H1 (cell line): ENCODE measurements around the gene CADPS. TPM values are rescaled to one million over a fixed set of nuclear protein-coding genes. Genes with fewer than 3 reads are reported as not detected.

ENCODE experiments used
- CTCF ChIA-PET: fragments of 300-600 bp; sonication (Branson Sonifier 250); formaldehyde crosslinking; loops from one replicate; lab custom pipeline; 2021; ENCODE audit not compliant: partially characterized antibody; lab: Charles Lee
- POLR2A ChIA-PET: fragments of 300-600 bp; sonication (Branson Sonifier 250); formaldehyde crosslinking; loops from one replicate; lab custom pipeline; 2021; ENCODE audit warnings: inconsistent platforms; ENCODE audit not compliant: partially characterized antibody; lab: Charles Lee
- DNase-seq, 2 experiments: peaks; one replicate each; pipeline versions ENCODE4 v3.0.0 to v3.0.0-alpha.2; 2010 to 2022; ENCODE audit warnings: low spot score in 2 of 2, low read depth in 1 of 2, mixed read lengths in 1 of 2
- FAIRE-seq: peaks from 2 replicates; lab custom pipeline; 2011; peaks lifted over from hg19 to GRCh38; lab: Jason Lieb, UNC
- H2AFZ ChIP-seq: 2 replicates; pipeline ENCODE4 v1.8.1; 2012; ENCODE audit warnings: low read length, inconsistent platforms
- H2AK5ac ChIP-seq: 2 replicates; pipeline ENCODE4 v1.6.1; 2013; ENCODE audit warnings: low read depth, low read length
- H2BK120ac ChIP-seq: replicated peaks from 2 replicates; pipeline ENCODE3; 2013; ENCODE audit warnings: low read depth, low read length, inconsistent platforms
- H2BK12ac ChIP-seq: 2 replicates; pipeline ENCODE4 v1.6.1; 2013; ENCODE audit warnings: low read depth, low read length
- H2BK15ac ChIP-seq: 2 replicates; pipeline ENCODE4 v1.6.1; 2013; ENCODE audit warnings: low read length
- H2BK20ac ChIP-seq: 2 replicates; pipeline ENCODE4 v1.6.1; 2013; ENCODE audit warnings: low read length
- H2BK5ac ChIP-seq: 2 replicates; pipeline ENCODE4 v1.6.1; 2013; ENCODE audit warnings: low read depth, low read length
- H3K14ac ChIP-seq: 2 replicates; pipeline ENCODE4 v1.6.1; 2013; ENCODE audit warnings: inconsistent platforms; ENCODE audit not compliant: insufficient read length
- H3K18ac ChIP-seq: 2 replicates; pipeline ENCODE4 v1.6.1; 2013; ENCODE audit warnings: low read length; ENCODE audit errors: extremely low read depth
- H3K23ac ChIP-seq: 2 replicates; pipeline ENCODE4 v1.6.1; 2013; ENCODE audit warnings: inconsistent platforms; ENCODE audit not compliant: insufficient read length
- H3K23me2 ChIP-seq: 2 replicates; pipeline ENCODE4 v1.6.1; 2013; ENCODE audit warnings: low read depth, low read length
- H3K27ac ChIP-seq: 2 replicates; pipeline ENCODE4 v1.6.1; 2011; ENCODE audit warnings: low read depth, low read length, inconsistent platforms
- H3K27me3 ChIP-seq, 4 experiments: replicated peaks in 1 of 4; 1 replicate in 1 of 4; 2 replicates in 3 of 4; pipeline versions ENCODE4 v1.6.1 to v1.8.1; 2011 to 2013; ENCODE audit warnings: low read length in 3 of 4, mild to moderate bottlenecking in 3 of 4, inconsistent platforms in 2 of 4, mixed read lengths in 2 of 4, moderate library complexity in 1 of 4; ENCODE audit not compliant: control insufficient read depth in 3 of 4, insufficient read depth in 3 of 4; ENCODE audit errors: extremely low read depth in 1 of 4
- H3K36me3 ChIP-seq, 4 experiments: 2 replicates each; pipeline versions ENCODE4 v1.6.1 to v1.8.1; 2011 to 2013; ENCODE audit warnings: mild to moderate bottlenecking in 4 of 4, low read length in 3 of 4, moderate library complexity in 2 of 4, control low read depth in 1 of 4, inconsistent platforms in 1 of 4; ENCODE audit not compliant: insufficient read depth in 4 of 4, control insufficient read depth in 2 of 4
- H3K4ac ChIP-seq: replicated peaks from 2 replicates; pipeline ENCODE3; 2013; ENCODE audit warnings: low read length, low read depth, mixed read lengths, inconsistent platforms; ENCODE audit not compliant: insufficient read length
- H3K4me1 ChIP-seq, 4 experiments: replicated peaks in 1 of 4; 1 replicate in 1 of 4; 2 replicates in 3 of 4; pipeline versions ENCODE4 v1.6.1 to v1.8.1; 2011 to 2013; ENCODE audit warnings: low read length in 3 of 4, inconsistent platforms in 2 of 4, mixed read lengths in 1 of 4; ENCODE audit not compliant: insufficient read depth in 4 of 4, control insufficient read depth in 3 of 4
- H3K4me2 ChIP-seq, 2 experiments: 2 replicates each; pipeline versions ENCODE4 v1.6.1 to v1.8.1; 2011 to 2013; ENCODE audit warnings: low read depth in 2 of 2, low read length in 2 of 2, control low read depth in 1 of 2, inconsistent platforms in 1 of 2, mild to moderate bottlenecking in 1 of 2; ENCODE audit not compliant: insufficient read depth in 1 of 2
- H3K4me3 ChIP-seq, 4 experiments: fragments of 200-600, 300-600 bp in 1 of 4; sonication (generic), shearing (Covaris generic), sonication (Bioruptor Twin) in 1 of 4; 2 replicates each; pipeline versions ENCODE4 v1.5.1 to v1.8.1; 2011 to 2016; ENCODE audit warnings: low read length in 4 of 4, low read depth in 3 of 4, control low read depth in 2 of 4, inconsistent platforms in 2 of 4, mild to moderate bottlenecking in 2 of 4, mixed read lengths in 1 of 4, moderate library complexity in 1 of 4; ENCODE audit not compliant: insufficient read depth in 2 of 4; ENCODE audit errors: extremely low read depth in 1 of 4
- H3K56ac ChIP-seq: replicated peaks from 2 replicates; pipeline ENCODE3; 2013; ENCODE audit warnings: low read depth, mild to moderate bottlenecking, mixed read lengths, low read length, inconsistent platforms; ENCODE audit not compliant: insufficient read length
- H3K79me1 ChIP-seq: 2 replicates; pipeline ENCODE4 v1.6.1; 2013; ENCODE audit warnings: low read depth, low read length, control low read depth
- H3K79me2 ChIP-seq, 2 experiments: 2 replicates each; pipeline versions ENCODE4 v1.6.1 to v1.8.1; 2012 to 2013; ENCODE audit warnings: low read length in 2 of 2, mild to moderate bottlenecking in 2 of 2, inconsistent platforms in 1 of 2; ENCODE audit not compliant: insufficient read depth in 2 of 2, control insufficient read depth in 1 of 2
- H3K9ac ChIP-seq, 4 experiments: replicated peaks in 1 of 4; 1 replicate in 1 of 4; 2 replicates in 3 of 4; pipeline versions ENCODE4 v1.6.1 to v1.8.1; 2011 to 2013; ENCODE audit warnings: low read depth in 3 of 4, low read length in 3 of 4, control low read depth in 2 of 4, mild to moderate bottlenecking in 2 of 4, moderate library complexity in 2 of 4, inconsistent platforms in 1 of 4; ENCODE audit errors: extremely low read depth in 1 of 4
- H3K9me3 ChIP-seq, 2 experiments: 2 replicates each; pipeline versions ENCODE4 v1.6.1 to v1.8.1; 2012 to 2013; ENCODE audit warnings: mild to moderate bottlenecking in 2 of 2, moderate library complexity in 2 of 2, control low read depth in 1 of 2, inconsistent platforms in 1 of 2, low read depth in 1 of 2, low read length in 1 of 2, mixed read lengths in 1 of 2; ENCODE audit not compliant: insufficient read depth in 2 of 2
- H4K20me1 ChIP-seq, 2 experiments: replicated peaks in 1 of 2; 2 replicates each; pipeline versions ENCODE3 to v1.8.1; 2011 to 2013; ENCODE audit warnings: inconsistent platforms in 2 of 2, low read length in 2 of 2, mild to moderate bottlenecking in 1 of 2; ENCODE audit not compliant: insufficient read depth in 2 of 2, control insufficient read depth in 1 of 2
- H4K5ac ChIP-seq: 2 replicates; pipeline ENCODE4 v1.6.1; 2013; ENCODE audit warnings: low read length, low read depth, mixed read lengths, inconsistent platforms; ENCODE audit not compliant: insufficient read length
- H4K8ac ChIP-seq: 2 replicates; pipeline ENCODE4 v1.8.0; 2013; ENCODE audit warnings: mild to moderate bottlenecking, moderate library complexity, low read length, inconsistent platforms; ENCODE audit not compliant: insufficient read depth; ENCODE audit errors: extremely low read depth
- H4K91ac ChIP-seq: replicated peaks from 2 replicates; pipeline ENCODE3; 2013; ENCODE audit warnings: low read length, mixed read lengths, inconsistent platforms; ENCODE audit not compliant: insufficient read length
- ATF3 ChIP-seq: IDR thresholded peaks from 2 replicates; pipeline ENCODE4 v1.6.1; 2011; ENCODE audit warnings: low read depth, mild to moderate bottlenecking, low read length; ENCODE audit not compliant: insufficient read depth
- CBX8 ChIP-seq: fragments of 300-800, 300-1000 bp; sonication (generic); IDR thresholded peaks from 2 replicates; pipeline ENCODE4 v1.7.1; 2016; ENCODE audit warnings: low read depth, low read length, borderline replicate concordance
- CTBP2 ChIP-seq: IDR thresholded peaks from 2 replicates; pipeline ENCODE4 v1.7.0; 2011; ENCODE audit warnings: borderline replicate concordance, mild to moderate bottlenecking, moderate library complexity, mixed read lengths, low read length; ENCODE audit not compliant: insufficient read depth, insufficient read length
- E2F6 ChIP-seq: IDR thresholded peaks from 2 replicates; pipeline ENCODE4 v1.6.1; 2012; ENCODE audit warnings: inconsistent platforms
- EGR1 ChIP-seq: IDR thresholded peaks from 2 replicates; pipeline ENCODE4 v1.6.1; 2011; ENCODE audit warnings: low read depth, low read length, borderline replicate concordance
- FOSL1 ChIP-seq: IDR thresholded peaks from 2 replicates; pipeline ENCODE4 v1.6.1; 2011; ENCODE audit warnings: mild to moderate bottlenecking, low read depth, low read length, moderate library complexity; ENCODE audit not compliant: insufficient read depth
- HDAC2 ChIP-seq, 2 experiments: fragments of 300-600 bp in 1 of 2; sonication (generic) in 1 of 2; IDR thresholded peaks; 2 replicates each; pipeline ENCODE4 v1.6.1; 2011 to 2012; ENCODE audit warnings: low read depth in 2 of 2, low read length in 2 of 2, mild to moderate bottlenecking in 2 of 2, moderate library complexity in 2 of 2, borderline replicate concordance in 1 of 2, inconsistent platforms in 1 of 2
- KDM5A ChIP-seq: fragments of 200-600 bp; IDR thresholded peaks from 2 replicates; pipeline ENCODE4 v1.7.1; 2012; ENCODE audit warnings: mild to moderate bottlenecking, low read length, inconsistent platforms, mixed read lengths
- NANOG ChIP-seq: IDR thresholded peaks from 2 replicates; pipeline ENCODE4 v1.6.1; 2011; ENCODE audit warnings: low read length, low read depth, mild to moderate bottlenecking, inconsistent platforms; ENCODE audit not compliant: insufficient read depth, poor library complexity, severe bottlenecking
- PHF8 ChIP-seq: fragments of 200-600 bp; sonication (generic); conservative IDR thresholded peaks from 2 replicates; pipeline ENCODE4 v1.7.1; 2012; ENCODE audit warnings: low read depth, mild to moderate bottlenecking, inconsistent platforms, low read length, moderate library complexity
- SP4 ChIP-seq: IDR thresholded peaks from 2 replicates; pipeline ENCODE4 v1.6.1; 2012; ENCODE audit warnings: low read length, inconsistent platforms
- TBP ChIP-seq: IDR thresholded peaks from 2 replicates; pipeline ENCODE4 v1.6.1; 2011; ENCODE audit warnings: low read depth, low read length, improper control_type of control experiment
- ZNF274 ChIP-seq: IDR thresholded peaks from 2 replicates; pipeline ENCODE4 v1.7.0; 2012; ENCODE audit warnings: low read length, borderline replicate concordance; ENCODE audit errors: extremely low read depth
- WGBS, 2 experiments: shearing (Covaris generic) in 1 of 2; methylation state at CpG; one replicate each; pipeline versions ENCODE4 v1.1.6 to v1.1.7; 2013 to 2015; ENCODE audit warnings: low lambda C conversion rate in 2 of 2, mixed read lengths in 2 of 2, inconsistent platforms in 1 of 2, low coverage in 1 of 2, missing lambda C conversion rate in 1 of 2; ENCODE audit not compliant: insufficient replicate concordance in 2 of 2, insufficient coverage in 1 of 2, insufficient read length in 1 of 2; ENCODE audit errors: extremely low coverage in 1 of 2, missing lambda C conversion rate in 1 of 2; 5-methylcytosine and 5-hydroxymethylcytosine counted together
- polyA plus RNA-seq, 7 experiments: library from polyadenylated mRNA; depleted of rRNA in 3 of 7; stranded (reverse) in 5 of 7; unstranded in 2 of 7; fragments of >200 nt in 5 of 7; fragments of 200-250 nt in 2 of 7; gene quantifications; 1 replicate in 5 of 7; 2 replicates in 1 of 7; 4 replicates in 1 of 7; pipeline versions ENCODE4 v1.2.1 to v1.2.3, GENCODE V29; 2011 to 2013; ENCODE audit warnings: missing spikeins in 2 of 7, mixed read lengths in 2 of 7
- total RNA-seq: library from RNA; stranded (reverse); fragmentation: NEBNext Ultra II Directional; extraction: Animal tissue kit (Norgen Biotek cat#: 25700); gene quantifications from 2 replicates; pipeline ENCODE4 v1.2.1, GENCODE V29; 2021

The CADPS gene
- total and polyA plus RNA-seq, 2 of the 8 experiments (the other 6 are each of a cell fraction or from before 2014, with no cell fraction given): 7.1 to 10.2 TPM

GRCh38 chr3:62503516-62503915 is 371.7 kb downstream of the CADPS start:
- FAIRE-seq: no peak
- no peak overlapping the region for H2BK120ac ChIP-seq
- H3K4me2 ChIP-seq: no peak overlapping the region
- no peaks in the 10 kb centered on the region for H4K20me1 ChIP-seq
- no peak overlapping the region for H4K91ac ChIP-seq
- H3K23ac ChIP-seq: no peak overlapping the region
- DNase-seq: no peak
- no peaks in the 10 kb centered on the region for H3K4me1 ChIP-seq
- no peak overlapping the region for H2AFZ ChIP-seq
- H3K23me2 ChIP-seq: no peaks in the 10 kb centered on the region
- H2BK20ac ChIP-seq: no peak overlapping the region
- no peak overlapping the region for H3K27ac ChIP-seq
- H2BK12ac ChIP-seq: no peak overlapping the region
- H3K18ac ChIP-seq: no peak overlapping the region
- H3K79me1 ChIP-seq: no peaks in the 10 kb centered on the region
- H4K5ac ChIP-seq: no peak overlapping the region
- H3K4me3 ChIP-seq: no peak overlapping the region
- no peak overlapping the region for H3K4ac ChIP-seq
- POLR2A ChIA-PET: no interaction called here
- H3K79me2 ChIP-seq: no peaks in the 10 kb centered on the region
- no peak overlapping the region for H2BK5ac ChIP-seq
- no peak overlapping the region for H3K14ac ChIP-seq
- no peak overlapping the region for H2BK15ac ChIP-seq
- no peak overlapping the region for H3K9ac ChIP-seq
- H2AK5ac ChIP-seq: no peak overlapping the region
- H4K8ac ChIP-seq: no peak overlapping the region
- no peak overlapping the region for H3K56ac ChIP-seq
- H3K36me3 ChIP-seq: no peaks in the 10 kb centered on the region
- CTCF ChIA-PET: interaction anchor here (1.0 to 7.1 kb wide), 5 partner anchors 9 to 173 kb away, joined by 3 to 39 read pairs (median 4); no protein-coding TSS in a partner anchor
- H3K27me3 ChIP-seq: no peaks in the 10 kb centered on the region
- WGBS, 2 experiments: 90% methylated on average over 2 of the region's 2 CpGs; no CpG with 5 or more reads in 1 of the 2 experiments
- no peaks in the 10 kb centered on the region for H3K9me3 ChIP-seq
- no peak for TF ChIP-seq HDAC2 (IDR thresholded peaks at IDR 0.05; ENCODE audit: borderline replicate concordance in 1 of 2, low read depth in 2 of 2, low read length in 2 of 2)
- no peak for TF ChIP-seq FOSL1
- TF ChIP-seq EGR1: no peak
- no peak for TF ChIP-seq CBX8
- no peak for TF ChIP-seq PHF8
- no peak for TF ChIP-seq ZNF274
- TF ChIP-seq SP4: no peak
- no peak for TF ChIP-seq CTBP2
- TF ChIP-seq E2F6: no peak
- TF ChIP-seq NANOG: no peak
- TF ChIP-seq ATF3: no peak
- TF ChIP-seq TBP: no peak
- no peak for TF ChIP-seq KDM5A
